CD4-positive, alpha-beta T cell (primary cell): ENCODE results near the gene BPIFB6. TPM values are rescaled to one million over a fixed set of nuclear protein-coding genes. Genes with fewer than 3 reads are reported as not detected.

Experiments used
- ATAC-seq: fragments of 200-7000 bp; cut with Tn5 transposase; one replicate; pipeline ENCODE4 v1.10.0; 2022; ENCODE audit warnings: mild to moderate bottlenecking; ENCODE audit not compliant: poor library complexity
- CTCF ChIA-PET: fragments of 350-600 bp; sonication (Branson Sonifier 250); formaldehyde crosslinking; loops from one replicate; lab custom pipeline; 2021; ENCODE audit warnings: antibody characterized with exemption, inconsistent platforms; lab: Charles Lee
- POLR2A ChIA-PET: fragments of 350-600 bp; sonication (Branson Sonifier 250); formaldehyde crosslinking; loops from one replicate; lab custom pipeline; 2021; ENCODE audit warnings: antibody characterized with exemption, inconsistent platforms; lab: Charles Lee
- DNase-seq, 14 experiments: peaks; one replicate each; pipeline ENCODE4 v3.0.0-alpha.2; 2013 to 2020; ENCODE audit warnings: mixed read lengths in 2 of 14
- H3K27ac ChIP-seq, 2 donors: one replicate each; pipeline versions ENCODE4 v1.5.1 to v1.7.0; 2013; ENCODE audit warnings: low read length in 2 of 2, low read depth in 1 of 2, mild to moderate bottlenecking in 1 of 2
- H3K27me3 ChIP-seq, 2 experiments: 1 replicate in 1 of 2; 2 replicates in 1 of 2; pipeline versions ENCODE4 v1.6.1 to v1.7.0; 2013; ENCODE audit warnings: low read length in 2 of 2, control low read depth in 1 of 2, mild to moderate bottlenecking in 1 of 2, moderate library complexity in 1 of 2; ENCODE audit not compliant: insufficient read depth in 2 of 2, control insufficient read depth in 1 of 2
- H3K36me3 ChIP-seq: one replicate; pipeline ENCODE4 v1.6.1; 2013; ENCODE audit warnings: low read length, control low read depth; ENCODE audit not compliant: insufficient read depth
- H3K4me1 ChIP-seq: one replicate; pipeline ENCODE4 v1.6.1; 2013; ENCODE audit warnings: low read length, control low read depth; ENCODE audit not compliant: insufficient read depth
- H3K4me3 ChIP-seq: one replicate; pipeline ENCODE4 v1.5.1; 2013; ENCODE audit warnings: mild to moderate bottlenecking, low read length, moderate library complexity
- H3K9me3 ChIP-seq, 2 experiments: 1 replicate in 1 of 2; 2 replicates in 1 of 2; pipeline versions ENCODE4 v1.6.1 to v1.7.0; 2013; ENCODE audit warnings: low read length in 2 of 2, mild to moderate bottlenecking in 2 of 2, control low read depth in 1 of 2, moderate library complexity in 1 of 2; ENCODE audit not compliant: control insufficient read depth in 1 of 2, insufficient read depth in 1 of 2
- H3K27ac Mint-ChIP-seq: one replicate; pipeline ENCODE4 v1.8.0; 2020; ENCODE audit warnings: mixed read lengths
- H3K27me3 Mint-ChIP-seq: one replicate; pipeline ENCODE4 v1.8.0; 2021; ENCODE audit warnings: mixed read lengths
- H3K36me3 Mint-ChIP-seq: one replicate; pipeline ENCODE4 v1.8.0; 2021; ENCODE audit warnings: low read depth, mixed read lengths
- H3K4me1 Mint-ChIP-seq: one replicate; pipeline ENCODE4 v1.8.0; 2021; ENCODE audit warnings: low read depth, mixed read lengths
- H3K4me3 Mint-ChIP-seq: one replicate; pipeline ENCODE4 v1.8.0; 2020; ENCODE audit warnings: mild to moderate bottlenecking, mixed read lengths
- H3K9me3 Mint-ChIP-seq: one replicate; pipeline ENCODE4 v1.8.0; 2020; ENCODE audit warnings: mixed read lengths
- intact Hi-C, 2 experiments: fragments of 100-400 bp; cut with DNase I in 1 of 2; cut with micrococcal nuclease in 1 of 2; formaldehyde crosslinking; loops; one replicate each; pipeline versions ENCODE4 v1.15.1 to v1.9.0; 2023 to 2025; cut with DNase I, micrococcal nuclease
- total RNA-seq, 174 experiments: library from RNA in 2 of 174; stranded (reverse) in 2 of 174; gene quantifications; one replicate each; pipeline ENCODE4 v1.2.3 and lab custom pipeline; 2021 to 2026
- TF ChIP-seq, protein P1 (sequence below): fragments of 200-600 bp; IDR thresholded peaks from one replicate; pipeline ENCODE4 v1.8.0; 2022; ENCODE audit warnings: antibody characterized with exemption, mild to moderate bottlenecking

Gene BPIFB6
- total RNA-seq, 2 experiments from 2014 or later, result not detected

DNA sequence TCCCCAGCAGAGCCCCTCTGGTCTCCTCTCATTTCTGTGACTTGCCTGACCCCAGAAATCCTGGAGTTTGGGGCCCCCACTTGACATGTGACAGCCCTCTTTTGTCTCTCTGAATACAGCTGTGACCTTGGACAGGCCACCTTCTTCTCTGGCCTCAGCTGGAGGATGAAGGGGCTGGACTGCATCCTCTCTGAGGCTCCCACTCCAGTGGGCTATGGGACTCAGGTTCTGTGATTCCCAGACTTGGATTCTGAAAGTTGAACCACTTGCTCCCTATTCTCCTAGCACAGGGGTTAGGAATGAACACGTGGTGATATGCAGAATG is 31.3 kb downstream of the BPIFB6 start:
- POLR2A ChIA-PET, result no interaction called here
- no peak for DNase-seq
- no peaks in the 10 kb centered on the region for H3K36me3 ChIP-seq
- H3K4me1 ChIP-seq, result no peaks in the 10 kb centered on the region
- CTCF ChIA-PET, result no interaction called here
- Mint-ChIP-seq H3K4me1 (peaks cover 1% of the 10 kb centered on the region), H3K4me3 (no peak overlapping the region), H3K36me3 (no peaks in the 10 kb centered on the region), H3K9me3 (no peaks in the 10 kb centered on the region), H3K27me3 (no peaks in the 10 kb centered on the region), H3K27ac (no peak overlapping the region)
- H3K9me3 ChIP-seq, result no peaks in the 10 kb centered on the region
- no peak overlapping the region for H3K27ac ChIP-seq
- TF ChIP-seq, protein P1, sequence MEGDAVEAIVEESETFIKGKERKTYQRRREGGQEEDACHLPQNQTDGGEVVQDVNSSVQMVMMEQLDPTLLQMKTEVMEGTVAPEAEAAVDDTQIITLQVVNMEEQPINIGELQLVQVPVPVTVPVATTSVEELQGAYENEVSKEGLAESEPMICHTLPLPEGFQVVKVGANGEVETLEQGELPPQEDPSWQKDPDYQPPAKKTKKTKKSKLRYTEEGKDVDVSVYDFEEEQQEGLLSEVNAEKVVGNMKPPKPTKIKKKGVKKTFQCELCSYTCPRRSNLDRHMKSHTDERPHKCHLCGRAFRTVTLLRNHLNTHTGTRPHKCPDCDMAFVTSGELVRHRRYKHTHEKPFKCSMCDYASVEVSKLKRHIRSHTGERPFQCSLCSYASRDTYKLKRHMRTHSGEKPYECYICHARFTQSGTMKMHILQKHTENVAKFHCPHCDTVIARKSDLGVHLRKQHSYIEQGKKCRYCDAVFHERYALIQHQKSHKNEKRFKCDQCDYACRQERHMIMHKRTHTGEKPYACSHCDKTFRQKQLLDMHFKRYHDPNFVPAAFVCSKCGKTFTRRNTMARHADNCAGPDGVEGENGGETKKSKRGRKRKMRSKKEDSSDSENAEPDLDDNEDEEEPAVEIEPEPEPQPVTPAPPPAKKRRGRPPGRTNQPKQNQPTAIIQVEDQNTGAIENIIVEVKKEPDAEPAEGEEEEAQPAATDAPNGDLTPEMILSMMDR, result no peak
- intact Hi-C loops, result no loop called here
- ATAC-seq, result no peak
- H3K4me3 ChIP-seq, result no peak overlapping the region
- H3K27me3 ChIP-seq, result no peaks in the 10 kb centered on the region

DNA sequence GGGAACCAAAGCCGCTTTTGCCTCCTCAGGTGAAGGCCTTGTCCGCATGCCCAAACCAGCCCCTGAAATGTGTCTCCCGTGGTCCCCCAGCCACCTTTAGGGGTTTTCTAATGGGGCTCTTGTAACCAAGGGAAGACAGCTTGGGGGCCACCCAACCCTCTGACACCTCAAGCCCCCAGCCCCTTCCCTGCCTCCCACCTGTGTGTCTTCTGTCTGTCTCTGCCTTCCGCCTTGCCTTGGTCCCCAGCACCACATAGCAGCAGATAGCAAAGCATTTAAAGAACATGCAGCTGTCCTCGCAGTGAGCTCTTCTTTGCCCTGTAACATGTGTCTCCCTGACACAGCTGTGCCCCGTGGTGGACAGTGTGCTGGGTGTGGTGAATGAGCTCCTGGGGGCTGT is 31.8 kb downstream of the BPIFB6 start:
- ATAC-seq (no peak), DNase-seq (no peak)
- H3K36me3 Mint-ChIP-seq, result no peaks in the 10 kb centered on the region
- H3K27ac Mint-ChIP-seq, result no peak overlapping the region
- H3K4me1 ChIP-seq, result peaks cover 2% of the 10 kb centered on the region
- TF ChIP-seq, protein P1, result no peak
- H3K4me1 Mint-ChIP-seq, result peaks cover 6% of the 10 kb centered on the region
- no peaks in the 10 kb centered on the region for H3K9me3 Mint-ChIP-seq
- ChIA-PET POLR2A (no interaction called here), CTCF (no interaction called here)
- H3K4me3 ChIP-seq, result no peak overlapping the region
- no peaks in the 10 kb centered on the region for H3K27me3 ChIP-seq
- intact Hi-C loops, result no loop called here
- H3K27me3 Mint-ChIP-seq, result no peaks in the 10 kb centered on the region
- no peak overlapping the region for H3K4me3 Mint-ChIP-seq
- H3K9me3 ChIP-seq, result no peaks in the 10 kb centered on the region
- no peaks in the 10 kb centered on the region for H3K36me3 ChIP-seq
- no peak overlapping the region for H3K27ac ChIP-seq

DNA sequence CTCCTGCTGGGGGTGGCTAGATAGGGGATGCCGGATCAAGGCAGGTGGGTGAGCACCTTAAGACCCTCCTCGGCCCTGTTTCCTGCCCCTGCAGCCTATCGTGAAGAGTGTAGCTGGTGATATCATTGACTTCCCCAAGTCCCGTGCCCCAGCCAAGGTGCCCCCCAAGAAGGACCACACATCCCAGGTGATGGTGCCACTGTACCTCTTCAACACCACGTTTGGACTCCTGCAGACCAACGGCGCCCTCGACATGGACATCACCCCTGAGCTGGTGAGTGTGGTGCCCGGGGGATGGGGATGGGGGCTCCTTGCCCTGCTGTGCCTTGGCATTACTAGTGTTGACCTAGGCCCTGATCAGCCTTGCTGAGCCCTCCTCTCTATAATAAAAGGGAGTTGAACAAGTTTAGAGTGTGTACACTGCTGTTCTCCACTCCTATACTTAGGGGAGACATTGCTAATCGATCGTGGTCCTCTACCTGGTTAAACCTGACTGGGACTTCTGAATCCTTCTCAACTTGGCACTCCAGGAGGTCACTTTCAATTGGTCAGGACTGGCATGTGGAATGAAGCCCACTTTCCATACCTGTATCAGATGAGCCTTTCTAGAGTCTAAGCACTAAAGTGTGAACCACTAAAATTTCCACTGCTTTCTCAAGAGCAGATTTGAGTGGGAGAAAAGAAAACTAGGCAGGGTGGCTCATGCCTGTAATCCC is 33.3 kb downstream of the BPIFB6 start:
- ATAC-seq (no peak), DNase-seq (no peak)
- H3K4me1 Mint-ChIP-seq, result peaks cover 15% of the 10 kb centered on the region
- H3K4me1 ChIP-seq, result peaks cover 6% of the 10 kb centered on the region
- POLR2A ChIA-PET, result no interaction called here
- intact Hi-C loops, result no loop called here
- H3K36me3 Mint-ChIP-seq, result no peaks in the 10 kb centered on the region
- H3K4me3 Mint-ChIP-seq, result no peak overlapping the region
- H3K27ac Mint-ChIP-seq, result no peak overlapping the region
- TF ChIP-seq, protein P1, result no peak
- no peaks in the 10 kb centered on the region for H3K27me3 ChIP-seq
- H3K27me3 Mint-ChIP-seq, result no peaks in the 10 kb centered on the region
- CTCF ChIA-PET, result no interaction called here
- no peak overlapping the region for H3K4me3 ChIP-seq
- H3K9me3 Mint-ChIP-seq, result no peaks in the 10 kb centered on the region
- H3K27ac ChIP-seq, result no peak overlapping the region
- no peaks in the 10 kb centered on the region for H3K9me3 ChIP-seq
- H3K36me3 ChIP-seq, result no peaks in the 10 kb centered on the region
